Stimulated activated CD4-positive, alpha-beta T cell treated with anti-CD3 and anti-CD28 coated beads, Interleukin-2, amount 100 ng/mL, for 48 hours (primary cell): Measurements from ENCODE around the gene PDZD2.
"Not testable (repeated sequence)": the region's sequence is repeated elsewhere in the genome, so short reads cannot be mapped to it uniquely, and the experiment has no call there.

ENCODE experiments used
- DNase-seq, 2 donors: peaks; one replicate each; pipeline ENCODE4 v3.0.0-alpha.2; 2020

Gene PDZD2

DNA sequence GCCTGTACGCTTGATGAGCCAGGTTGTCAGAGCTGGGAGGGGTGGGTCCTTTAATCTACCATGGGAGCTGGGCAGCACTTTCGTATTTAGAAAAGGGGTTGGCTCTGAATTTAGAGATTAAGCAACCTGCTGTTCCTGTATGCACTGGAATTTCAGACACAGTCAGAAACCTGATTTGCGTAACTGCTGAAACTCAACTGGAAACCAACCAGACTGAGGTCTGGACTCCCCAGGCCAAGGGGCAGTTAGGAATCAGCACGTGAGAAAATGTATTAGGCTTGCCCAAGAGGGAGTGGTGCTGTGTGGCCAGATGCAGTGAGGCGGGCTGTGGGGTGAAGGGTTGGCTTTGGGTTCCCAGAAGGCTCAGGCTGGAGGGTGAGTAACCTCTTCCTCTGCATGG is 300.2 kb downstream of the PDZD2 start:
- DNase-seq: no peak

DNA sequence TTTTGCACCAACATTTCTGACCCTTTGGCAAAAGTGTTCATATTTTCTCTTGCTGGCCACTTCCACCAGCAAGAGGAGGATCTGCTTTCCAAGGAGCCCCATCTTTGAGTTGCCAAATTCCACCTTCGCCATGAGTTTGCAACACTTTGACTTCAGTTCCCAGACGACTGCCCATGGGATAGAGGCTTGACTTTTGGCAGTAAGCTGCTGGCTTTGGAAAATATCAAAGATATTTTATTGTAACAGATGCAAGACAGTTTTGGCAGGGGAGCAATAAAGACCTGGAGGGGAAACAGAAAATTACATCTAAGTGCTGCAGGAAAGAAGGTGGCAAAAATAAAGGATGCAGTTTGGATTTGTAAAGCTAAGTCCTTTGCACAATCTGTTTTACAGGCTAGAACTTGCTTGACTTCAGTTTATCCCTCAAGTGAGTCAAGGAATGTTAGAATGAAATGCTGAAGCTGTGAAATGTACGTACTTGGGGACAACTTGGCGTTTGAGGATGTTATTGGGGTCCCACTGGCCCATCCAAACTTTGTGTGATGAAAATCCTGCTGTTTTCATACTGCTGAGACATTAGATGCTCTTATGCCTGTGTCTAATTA is 302.3 kb downstream of the PDZD2 start:
- DNase-seq: no peak

DNA sequence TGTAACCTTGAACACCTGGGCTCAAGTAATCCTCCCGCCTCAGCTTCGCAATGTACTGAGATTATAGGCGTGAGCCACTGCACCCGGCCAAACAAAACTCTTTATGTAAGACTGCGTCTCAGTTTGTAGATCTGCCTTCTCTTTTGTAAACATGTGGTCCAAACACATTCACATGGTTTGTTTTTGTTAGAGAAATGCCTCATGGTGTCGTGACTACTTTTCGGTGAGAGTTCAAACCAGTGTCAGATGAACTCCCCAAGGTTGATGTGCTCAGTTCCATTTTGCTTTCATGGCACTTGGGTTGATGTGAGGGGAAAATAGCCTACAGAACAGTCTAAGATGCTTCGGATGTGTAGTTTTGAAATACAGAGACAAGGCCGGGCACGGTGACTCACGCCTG is 303.6 kb downstream of the PDZD2 start:
- DNase-seq: no peak

DNA sequence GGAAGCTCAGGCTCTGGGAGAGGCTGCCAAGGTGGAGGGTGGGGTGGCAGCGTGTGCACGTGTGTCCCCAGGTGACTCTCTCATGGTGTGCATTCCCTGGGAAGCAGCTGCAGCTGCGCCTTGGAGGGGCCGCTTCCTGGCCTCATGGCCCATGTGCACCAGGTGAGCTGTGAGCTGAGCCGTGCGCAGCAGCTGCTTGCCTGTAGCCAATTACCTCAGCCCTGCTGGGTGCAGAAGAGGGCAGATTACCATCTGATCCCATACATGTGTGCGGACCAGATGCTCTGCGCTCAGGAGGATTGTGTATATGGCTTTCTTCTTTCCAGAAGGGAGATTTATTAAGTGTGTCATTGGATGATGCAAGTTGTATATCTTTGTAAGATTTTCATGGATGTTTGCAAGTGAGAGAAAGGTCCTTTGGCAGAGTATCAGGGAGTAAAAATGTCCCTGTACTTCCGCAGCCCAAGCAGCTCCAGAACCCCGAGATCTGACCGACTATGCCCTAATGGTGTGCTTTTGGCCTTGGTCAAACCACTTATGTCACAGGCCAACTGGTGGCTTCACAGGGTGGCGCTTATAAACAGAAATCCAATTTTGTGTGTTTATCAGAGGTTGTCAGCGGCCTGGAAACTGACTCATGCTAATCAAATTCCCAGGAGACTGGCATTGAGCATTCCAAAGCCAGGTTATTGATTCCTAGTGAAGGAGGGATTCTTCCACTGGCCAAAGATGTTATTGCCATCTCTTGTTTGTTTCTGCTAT is 305.9 kb downstream of the PDZD2 start:
- no peak for DNase-seq

DNA sequence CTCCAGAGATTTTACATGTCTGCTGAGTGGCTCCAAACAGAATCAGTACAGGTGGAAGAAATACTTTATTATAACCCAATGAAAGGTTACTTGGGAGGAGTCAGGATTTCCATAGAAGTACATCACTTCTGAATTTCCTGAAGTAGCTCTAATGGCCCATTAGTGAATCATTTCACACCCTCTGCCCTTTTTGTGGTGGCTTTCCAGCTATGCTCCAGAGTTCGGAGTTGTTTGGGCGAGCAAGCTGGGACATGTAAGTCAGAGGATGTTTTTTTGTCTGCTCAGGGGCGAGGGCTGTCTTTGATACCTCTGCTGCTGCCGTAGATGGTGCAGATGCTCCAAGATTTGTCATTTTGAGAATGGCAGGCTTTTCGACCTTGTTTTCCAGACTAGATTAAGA is 309.1 kb downstream of the PDZD2 start:
- DNase-seq: no peak

DNA sequence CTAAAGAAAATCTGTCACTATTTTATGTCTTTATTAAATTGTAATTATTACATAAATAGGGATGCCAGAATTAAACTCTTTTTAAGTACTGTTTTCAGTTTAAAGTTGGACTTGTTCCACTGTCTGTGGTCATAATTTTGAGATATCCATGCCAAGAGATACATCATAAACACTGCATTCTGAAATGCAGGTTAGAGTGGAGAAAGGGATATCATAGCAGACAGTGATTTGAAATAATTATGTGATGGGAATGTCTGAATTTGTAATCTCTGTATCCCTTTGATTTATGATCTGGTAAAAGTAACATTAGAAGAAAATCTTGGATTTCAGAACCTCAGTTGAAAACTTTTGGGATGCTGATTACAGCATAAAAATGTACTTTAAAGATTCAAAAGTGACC is 313.1 kb downstream of the PDZD2 start:
- DNase-seq: no peak

DNA sequence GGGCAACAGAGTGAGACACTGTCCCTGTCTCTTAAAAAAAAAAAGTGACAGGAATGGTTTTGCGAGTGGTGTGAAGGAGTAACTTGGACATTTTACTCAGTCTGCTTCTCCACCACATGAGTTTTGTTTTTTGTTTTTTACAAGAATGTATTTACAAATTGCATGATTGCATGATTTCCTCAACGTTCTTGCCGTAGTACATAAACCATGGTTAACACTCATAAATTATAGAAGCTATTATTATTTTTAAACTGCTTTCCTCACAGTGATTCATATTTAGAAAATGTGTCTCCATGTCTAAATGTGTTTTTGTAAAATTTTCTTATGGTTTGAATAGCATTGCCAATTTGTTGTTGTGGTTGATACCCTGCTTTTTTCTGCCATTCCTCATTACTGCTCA is 315.2 kb downstream of the PDZD2 start:
- DNase-seq: no peak

DNA sequence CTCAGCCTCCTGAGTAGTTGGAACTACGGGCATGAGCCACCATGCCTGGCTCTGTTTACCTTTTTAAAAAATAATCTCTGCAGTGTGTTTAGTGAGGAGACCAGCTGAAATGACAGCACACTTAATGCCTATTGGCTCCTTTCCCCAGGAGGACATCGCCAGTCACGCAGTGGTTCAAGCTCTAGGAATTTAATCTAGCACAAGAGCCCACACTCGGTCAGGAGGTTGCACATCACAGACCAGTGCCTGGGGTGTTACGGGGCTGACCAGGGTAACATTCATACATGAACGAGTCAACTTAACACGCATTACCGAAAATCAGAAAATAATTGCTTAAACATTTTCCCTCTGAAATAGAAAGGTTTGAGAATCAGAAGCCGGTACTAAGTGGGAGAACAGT is 318.2 kb downstream of the PDZD2 start:
- no peak for DNase-seq

DNA sequence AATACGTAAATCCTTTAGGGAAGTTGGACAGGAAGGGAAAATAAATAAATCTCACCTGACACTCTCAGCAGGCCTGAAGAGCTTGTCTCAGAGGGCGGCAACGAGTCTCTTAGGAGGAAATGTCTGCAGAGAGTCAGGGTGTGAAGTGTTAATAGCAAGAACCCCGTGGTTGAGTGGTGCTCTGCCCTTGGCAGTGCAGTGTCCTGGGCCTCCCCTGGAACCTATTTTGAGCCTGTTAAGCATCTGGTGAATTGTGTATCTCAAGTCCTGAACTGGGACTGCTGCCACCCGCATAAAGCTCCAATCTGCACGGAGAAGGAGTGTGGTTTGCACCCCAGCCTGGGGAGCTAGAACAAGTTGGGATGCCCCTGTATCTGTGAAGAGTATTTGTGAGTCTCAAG is 323.4 kb downstream of the PDZD2 start:
- no peak for DNase-seq

DNA sequence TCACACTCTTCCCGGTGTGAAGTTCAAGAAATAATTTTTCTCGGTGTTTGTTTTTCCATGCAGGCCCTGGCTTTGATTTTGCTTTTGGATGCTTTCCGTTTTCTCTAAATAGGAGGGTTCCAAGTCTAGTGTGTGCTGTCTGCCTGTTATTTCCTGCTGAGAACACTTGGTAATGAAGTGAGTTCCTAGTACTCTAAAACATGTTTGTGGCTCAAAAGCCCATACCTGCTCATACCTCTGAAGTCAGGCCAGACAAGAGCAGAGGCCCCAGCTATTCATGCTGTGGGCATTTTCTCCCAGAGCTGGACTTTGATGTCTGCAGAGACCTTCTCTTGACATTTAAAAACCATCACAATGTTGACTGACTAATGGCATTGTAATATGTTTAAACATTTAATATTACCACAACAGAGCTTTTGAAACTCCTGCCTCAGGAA is 324.0 kb downstream of the PDZD2 start:
- no peak for DNase-seq

DNA sequence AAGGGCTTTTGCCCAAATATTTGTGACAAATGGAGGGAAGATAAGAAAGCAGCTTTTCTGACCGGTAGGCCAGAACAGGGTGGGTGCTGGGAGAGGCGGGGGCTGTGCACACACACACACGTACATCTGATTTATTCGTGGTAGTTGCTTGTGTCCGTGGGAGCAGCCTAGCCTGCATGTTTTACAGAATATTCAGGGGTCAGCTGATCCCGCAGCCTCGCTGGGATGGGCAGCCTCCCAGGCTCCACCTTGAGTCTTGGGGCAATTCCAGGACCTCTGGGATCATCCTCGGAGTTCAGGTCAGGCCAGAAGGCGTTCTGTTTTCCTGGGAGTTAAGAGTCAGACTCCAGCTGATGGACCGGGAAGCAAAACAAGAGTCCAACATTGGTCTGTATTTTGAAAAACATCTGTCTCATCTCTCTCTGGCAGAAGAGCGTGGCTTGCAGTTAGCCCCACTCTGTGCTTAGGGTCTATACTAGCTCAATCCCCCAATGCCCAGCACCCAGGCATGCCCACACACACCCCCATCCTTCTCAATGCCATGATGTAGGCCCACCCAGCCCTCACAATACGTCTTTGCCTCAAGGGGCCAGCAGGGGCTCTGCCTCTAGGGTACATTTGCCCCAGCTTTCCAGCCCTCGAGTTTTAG is 324.6 kb downstream of the PDZD2 start:
- DNase-seq: no peak

DNA sequence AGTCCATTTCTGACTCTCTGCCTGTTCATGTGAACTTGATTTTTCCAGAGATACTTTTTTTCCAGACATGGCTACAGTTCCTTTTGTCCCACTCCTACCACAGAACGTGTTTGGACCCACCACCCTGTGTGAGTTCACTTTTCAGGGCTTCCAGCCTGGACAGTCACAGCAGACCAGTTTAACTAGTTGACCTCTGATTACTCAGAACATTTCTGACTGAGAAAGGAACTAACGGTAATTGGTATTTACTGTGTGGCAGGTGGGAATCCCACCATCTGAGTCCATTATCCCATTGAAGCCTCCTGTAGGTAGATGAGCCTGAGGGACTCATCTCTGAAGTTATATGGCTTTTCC is 325.1 kb downstream of the PDZD2 start:
- DNase-seq: no peak

DNA sequence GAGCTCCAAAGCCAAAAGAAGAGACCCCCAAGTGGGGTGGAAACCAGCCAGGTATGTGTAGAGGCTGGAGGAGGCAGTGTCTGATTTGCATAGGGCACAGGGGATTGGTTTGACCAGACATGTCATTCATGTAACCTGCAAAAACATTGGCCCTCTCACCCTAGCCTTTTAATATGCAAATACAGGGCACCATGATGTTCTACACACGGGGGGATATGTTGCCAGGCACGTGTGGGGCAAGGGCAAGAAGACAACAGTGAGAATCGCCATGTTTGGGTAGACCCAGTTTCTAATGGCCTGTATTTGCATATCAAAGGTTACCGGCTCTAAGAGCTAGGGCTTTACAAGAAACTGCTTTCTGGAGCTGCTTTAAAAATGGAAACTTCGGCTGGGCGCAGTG is 326.3 kb downstream of the PDZD2 start:
- no peak for DNase-seq

DNA sequence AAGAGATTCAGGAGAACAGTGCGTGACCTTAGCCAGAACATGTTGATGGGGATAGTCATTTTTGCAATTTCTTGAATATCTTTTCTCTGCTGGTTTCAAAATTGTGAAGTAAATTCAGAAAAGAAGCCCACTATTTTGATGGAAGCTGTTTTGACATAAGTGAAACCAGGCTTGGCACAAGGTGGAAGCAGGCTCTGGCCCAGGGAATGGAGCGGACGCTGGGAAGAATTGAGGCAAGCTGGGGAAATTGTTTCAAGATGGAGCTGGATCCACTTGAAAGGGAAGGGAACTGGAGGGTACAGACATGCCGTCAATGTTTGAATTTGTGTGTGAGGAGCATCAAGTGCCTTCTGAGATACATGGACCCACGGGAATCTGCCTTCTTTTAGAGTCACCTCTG is 328.0 kb downstream of the PDZD2 start:
- DNase-seq: no peak

DNA sequence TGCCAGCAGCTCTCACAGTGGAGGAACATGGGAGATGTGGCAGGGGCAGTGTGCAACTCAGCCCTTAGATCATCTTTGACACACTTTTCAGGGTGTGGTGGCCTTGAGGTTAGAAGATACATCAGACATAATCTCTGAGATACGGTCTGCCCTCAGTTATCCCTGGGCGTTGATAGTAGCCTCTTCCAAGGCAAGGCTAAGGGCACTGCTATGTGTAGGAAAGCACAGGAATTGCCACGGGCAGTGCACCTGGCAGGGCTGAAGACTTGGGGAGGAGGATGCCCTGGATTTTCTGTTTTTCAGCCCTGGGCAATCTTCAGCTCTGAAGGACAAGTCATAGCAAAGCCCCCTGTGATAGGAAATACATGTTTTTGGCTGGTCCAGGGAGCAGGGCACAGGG is 328.5 kb downstream of the PDZD2 start:
- no peak for DNase-seq

DNA sequence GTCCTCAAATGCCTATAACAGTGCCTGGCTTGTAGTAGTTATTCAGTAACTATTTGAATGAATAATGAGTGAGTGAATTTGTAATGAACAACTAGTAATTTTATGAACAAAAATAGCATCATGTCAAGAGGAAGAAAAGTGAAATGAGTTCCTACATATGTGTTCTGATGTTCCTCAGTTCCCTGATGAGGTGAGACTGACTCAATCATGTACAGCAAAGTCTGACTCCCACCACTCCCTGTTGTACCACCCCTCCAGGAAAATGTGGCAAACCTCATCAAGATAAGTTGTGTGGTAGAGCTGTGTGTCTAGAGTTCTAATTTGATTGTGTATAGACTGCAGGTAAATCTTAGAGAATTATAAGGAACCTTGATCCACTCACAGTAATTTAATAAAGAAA is 333.6 kb downstream of the PDZD2 start:
- no peak for DNase-seq

DNA sequence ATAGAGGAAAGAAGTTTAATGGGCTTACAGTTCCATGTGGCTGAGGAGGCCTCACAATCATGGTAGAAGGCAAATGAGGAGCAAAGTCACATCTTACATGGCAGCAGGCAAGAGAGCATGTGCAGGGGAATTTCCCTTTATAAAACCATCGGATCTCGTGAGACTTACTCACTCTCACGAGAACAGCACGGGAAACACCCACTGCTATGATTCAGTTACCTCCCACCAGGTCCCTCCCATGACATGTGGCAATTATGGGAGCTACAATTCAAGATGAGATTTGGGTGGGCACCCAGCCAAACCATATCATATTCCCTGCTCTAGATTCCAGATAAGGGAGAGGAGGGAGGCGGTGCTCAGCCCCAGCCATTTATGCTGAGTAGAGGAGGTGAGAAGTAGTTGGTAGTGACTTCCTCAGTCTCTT is 336.3 kb downstream of the PDZD2 start:
- DNase-seq: not testable (repeated sequence)

DNA sequence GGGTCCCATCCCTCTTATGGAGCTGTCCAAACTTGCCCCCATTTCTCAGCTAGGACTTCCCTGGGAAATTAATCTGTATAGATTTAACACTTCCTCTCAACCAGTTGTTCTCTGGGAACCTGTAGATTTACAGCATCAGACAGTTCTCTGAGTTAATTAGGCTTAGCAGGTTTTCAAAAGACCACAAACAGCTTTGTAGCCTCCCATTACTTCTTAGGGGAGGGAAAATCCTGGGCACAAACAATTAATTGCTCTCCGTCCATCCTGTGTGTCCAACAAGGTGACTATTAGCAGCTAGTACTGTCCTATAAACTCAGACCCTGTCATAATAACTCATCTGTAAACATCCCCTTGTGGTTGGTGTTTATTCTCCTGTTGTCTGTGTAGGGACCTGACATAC is 337.2 kb downstream of the PDZD2 start:
- DNase-seq: no peak

DNA sequence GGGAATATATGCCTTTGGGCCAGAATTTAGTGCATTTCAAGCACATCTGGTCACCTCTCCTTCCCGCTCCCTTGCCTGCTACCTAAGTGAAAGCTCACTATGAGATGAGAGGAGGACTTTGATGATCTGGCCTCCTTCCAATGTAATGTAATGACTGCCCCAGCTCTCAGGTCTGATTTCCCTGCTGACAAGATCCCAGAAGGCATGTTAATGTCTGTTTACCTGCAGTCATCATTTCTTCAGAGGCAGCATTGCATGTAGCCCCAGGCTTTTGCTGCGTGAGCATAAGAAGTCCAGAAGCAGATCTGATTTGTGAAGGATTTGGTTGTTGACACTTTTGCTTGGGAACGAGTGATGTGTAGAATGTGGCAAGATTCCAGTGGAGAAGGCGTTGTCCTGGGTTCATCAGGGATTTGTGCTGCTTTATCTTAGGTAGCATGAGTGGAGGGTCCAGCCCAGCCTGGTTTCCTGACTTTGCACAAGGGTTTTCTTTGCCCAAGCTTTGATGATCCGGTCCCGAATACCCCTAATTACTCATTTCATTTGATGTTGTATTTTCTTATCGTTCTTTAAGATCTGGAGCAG is 342.5 kb downstream of the PDZD2 start:
- DNase-seq: no peak

DNA sequence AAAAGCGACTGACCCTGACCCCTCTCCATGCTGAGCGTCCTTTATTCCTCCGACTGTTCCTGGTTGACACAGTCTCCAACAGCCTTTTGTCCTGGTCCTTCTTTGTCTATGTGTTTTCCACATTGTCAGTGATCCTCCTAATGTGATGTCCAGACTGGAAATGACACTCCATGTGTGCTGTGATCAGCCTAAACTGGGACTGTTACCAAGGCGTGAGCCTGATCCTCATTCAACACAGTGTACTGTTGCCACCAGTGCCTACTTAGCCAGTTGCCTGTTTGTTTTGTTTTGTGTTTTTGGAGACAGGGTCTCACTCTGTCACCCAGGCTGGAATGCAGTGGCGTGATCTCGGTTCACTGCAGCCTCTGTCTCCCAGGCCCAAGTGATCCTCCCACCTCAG is 343.1 kb downstream of the PDZD2 start:
- no peak for DNase-seq

DNA sequence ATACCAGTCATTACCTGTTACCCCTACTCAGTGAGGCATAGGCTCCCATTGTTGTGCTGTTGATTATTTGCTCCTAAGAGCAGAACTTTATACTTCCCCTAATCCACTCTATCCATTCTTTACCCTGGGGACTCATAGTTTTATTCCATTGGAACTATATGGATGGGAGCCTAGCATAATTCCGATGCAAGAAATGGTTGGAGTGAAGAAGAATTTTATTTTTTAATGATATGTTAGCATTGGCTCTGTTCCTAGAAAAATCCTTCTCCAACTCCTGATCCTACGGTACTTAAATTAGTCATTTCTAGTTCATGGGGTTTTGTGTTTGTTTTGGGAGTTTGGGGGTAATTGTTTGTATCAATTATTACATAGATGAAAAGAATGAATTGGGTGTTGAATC is 343.7 kb downstream of the PDZD2 start:
- DNase-seq: no peak

DNA sequence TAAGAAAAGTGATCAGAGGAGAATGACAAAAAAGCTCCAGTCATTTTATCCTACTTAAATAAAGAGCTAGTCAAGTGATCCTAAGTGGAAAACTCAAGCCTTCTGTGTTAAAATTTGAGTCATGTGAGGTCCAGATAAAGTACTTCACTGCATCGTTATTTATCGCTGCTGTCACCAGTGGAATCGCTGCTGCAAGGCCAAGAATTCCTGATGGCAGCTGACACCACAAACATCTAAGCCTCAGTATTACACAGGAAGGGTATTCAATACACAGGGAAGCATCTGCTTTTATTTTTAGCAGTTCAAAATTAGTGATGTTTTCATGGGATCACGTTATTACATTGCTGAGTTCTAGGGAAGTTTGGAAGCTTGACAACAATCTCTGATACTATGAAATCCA is 344.9 kb downstream of the PDZD2 start:
- no peak for DNase-seq

DNA sequence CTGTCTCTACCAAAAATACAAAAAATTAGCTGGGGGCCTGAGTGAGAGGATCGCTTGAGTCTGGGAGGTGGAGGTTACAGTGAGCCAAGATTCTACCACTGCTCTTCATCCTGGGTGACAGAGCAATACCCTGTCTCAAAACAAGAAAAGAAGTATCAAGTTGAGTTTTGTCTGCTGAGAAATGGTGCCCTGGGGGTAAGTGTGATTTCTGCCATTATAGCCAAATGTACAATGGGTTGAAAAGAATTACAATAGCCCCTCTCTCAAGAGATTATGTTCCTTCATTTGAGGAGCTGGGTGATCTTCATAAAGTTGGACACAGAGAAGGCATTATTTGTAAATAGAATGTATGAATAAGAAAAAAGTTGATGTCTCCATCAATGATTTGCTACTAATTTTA is 345.8 kb downstream of the PDZD2 start:
- DNase-seq: no peak

DNA sequence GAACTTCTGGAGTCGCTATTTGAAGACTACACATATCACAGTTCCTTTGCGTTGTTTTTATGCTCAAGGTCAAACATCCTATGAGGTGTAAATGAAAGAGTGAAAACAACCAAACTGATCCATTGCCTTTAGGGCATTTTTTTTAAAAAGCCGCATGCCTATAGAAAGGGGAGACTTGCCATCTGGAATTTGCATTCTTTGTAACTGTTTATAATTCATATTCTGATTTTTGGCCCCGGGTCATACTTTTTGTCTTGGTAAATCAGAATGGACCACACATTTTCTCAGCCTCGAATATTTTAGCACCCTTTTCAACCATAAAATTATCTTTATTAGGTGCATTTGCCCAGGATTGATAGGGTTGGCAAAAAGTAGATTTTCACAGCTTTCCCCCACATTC is 347.2 kb downstream of the PDZD2 start:
- no peak for DNase-seq
